Measurements from ENCODE around the gene SMYD3. TPM values are rescaled to one million over a fixed set of nuclear protein-coding genes. Genes with fewer than 3 reads are reported as not detected.
"Not testable (repeated sequence)": the region's sequence is repeated elsewhere in the genome, so short reads cannot be mapped to it uniquely, and the experiment has no call there.

Gene SMYD3
- total RNA-seq, 1 donor: 31.2 TPM

- DNase-seq (ENCODE audit: low read depth in 2 of 3, low spot score in 2 of 3): no peak
These were observed 706.0 kb downstream of the SMYD3 start for GRCh38 chr1:245800901-245801605.

- no peak for DNase-seq (ENCODE audit: low read depth in 2 of 3, low spot score in 2 of 3)
These were observed 708.7 kb downstream of the SMYD3 start for GRCh38 chr1:245798349-245798711.

GRCh38 chr1:245797592-245798348 lies 709.3 kb downstream of the SMYD3 start:
- peak in 1 of 3 donors; percentile 5 for DNase-seq (ENCODE audit: low read depth in 2 of 3, low spot score in 2 of 3)

- no peak for DNase-seq (ENCODE audit: low read depth in 2 of 3, low spot score in 2 of 3)
These were observed 715.4 kb downstream of the SMYD3 start for GRCh38 chr1:245791410-245792312.

GRCh38 chr1:245790441-245790840 lies 716.6 kb downstream of the SMYD3 start:
- DNase-seq (ENCODE audit: low read depth in 2 of 3, low spot score in 2 of 3): no peak

- DNase-seq (ENCODE audit: low read depth in 2 of 3, low spot score in 2 of 3): no peak
These were observed 718.2 kb downstream of the SMYD3 start for GRCh38 chr1:245788886-245789285.

GRCh38 chr1:245788269-245788668 lies 718.8 kb downstream of the SMYD3 start:
- DNase-seq (ENCODE audit: low read depth in 2 of 3, low spot score in 2 of 3): no peak

GRCh38 chr1:245786948-245787347 lies 720.1 kb downstream of the SMYD3 start:
- no peak for DNase-seq (ENCODE audit: low read depth in 2 of 3, low spot score in 2 of 3)

GRCh38 chr1:245779797-245780755 lies 727.0 kb downstream of the SMYD3 start:
- DNase-seq (ENCODE audit: low read depth in 2 of 3, low spot score in 2 of 3): no peak

- no peak for DNase-seq (ENCODE audit: low read depth in 2 of 3, low spot score in 2 of 3)
These were observed 729.3 kb downstream of the SMYD3 start for GRCh38 chr1:245777752-245778151.

GRCh38 chr1:245776694-245777332 lies 730.3 kb downstream of the SMYD3 start:
- no peak for DNase-seq (ENCODE audit: low read depth in 2 of 3, low spot score in 2 of 3)

- DNase-seq (ENCODE audit: low read depth in 2 of 3, low spot score in 2 of 3): no peak
These were observed 730.9 kb downstream of the SMYD3 start for GRCh38 chr1:245776139-245776538.

GRCh38 chr1:245774931-245775330 lies 732.1 kb downstream of the SMYD3 start:
- DNase-seq (ENCODE audit: low read depth in 2 of 3, low spot score in 2 of 3): not testable (repeated sequence)

GRCh38 chr1:245774196-245774595 lies 732.9 kb downstream of the SMYD3 start:
- DNase-seq (ENCODE audit: low read depth in 2 of 3, low spot score in 2 of 3): no peak

- DNase-seq (ENCODE audit: low read depth in 2 of 3, low spot score in 2 of 3): no peak
These were observed 733.7 kb downstream of the SMYD3 start for GRCh38 chr1:245773344-245773743.

GRCh38 chr1:245772739-245773138 lies 734.3 kb downstream of the SMYD3 start:
- no peak for DNase-seq (ENCODE audit: low read depth in 2 of 3, low spot score in 2 of 3)

GRCh38 chr1:245772325-245772724 lies 734.8 kb downstream of the SMYD3 start:
- no peak for DNase-seq (ENCODE audit: low read depth in 2 of 3, low spot score in 2 of 3)

- DNase-seq (ENCODE audit: low read depth in 2 of 3, low spot score in 2 of 3): no peak
These were observed 735.4 kb downstream of the SMYD3 start for GRCh38 chr1:245771511-245772281.

GRCh38 chr1:245770156-245770555 lies 736.9 kb downstream of the SMYD3 start:
- DNase-seq (ENCODE audit: low read depth in 2 of 3, low spot score in 2 of 3): no peak
